ENCODE measurements around the gene SIMC1.

GRCh38 chr5:176342766-176343458 lies 104.7 kb downstream of the SIMC1 start:
- TF ChIP-seq EZH2phosphoT487 (conservative IDR thresholded peaks at IDR 0.05; ENCODE audit: low read length) = no peak
- no peak for TF ChIP-seq CTCF (IDR thresholded peaks at IDR 0.05; ENCODE audit: insufficient read depth, low read length, poor library complexity, severe bottlenecking)
